Keratinocyte (primary cell): ENCODE results near the gene RFX7.

Source experiments
- CTCF ChIP-seq, 3 experiments: IDR thresholded peaks in 1 of 3; conservative IDR thresholded peaks in 1 of 3; optimal IDR thresholded peaks in 1 of 3; 2 replicates in 2 of 3; 3 replicates in 1 of 3; pipeline versions ENCODE3 to v1.5.1; 2011; ENCODE audit warnings: low read length in 3 of 3, mild to moderate bottlenecking in 3 of 3, moderate library complexity in 2 of 3, control low read depth in 1 of 3, inconsistent platforms in 1 of 3; ENCODE audit not compliant: insufficient read depth in 2 of 3; ENCODE audit errors: extremely low read depth in 1 of 3
- EZH2 ChIP-seq: IDR thresholded peaks from one replicate; pipeline ENCODE4 v1.6.1; 2012; ENCODE audit warnings: inconsistent platforms, mild to moderate bottlenecking, low read length, moderate library complexity

GRCh38 chr15:56228352-56228751, 15.3 kb downstream of the RFX7 start:
- TF ChIP-seq CTCF (optimal IDR thresholded peaks at IDR 0.05 in 1 of 3, IDR thresholded peaks at IDR 0.05 in 1 of 3, conservative IDR thresholded peaks at IDR 0.05 in 1 of 3; ENCODE audit: extremely low read depth in 1 of 3, insufficient read depth in 2 of 3, low read length in 3 of 3) (no peak), EZH2 (no peak)
